Mesendoderm (in vitro differentiated cells): ENCODE measurements around the gene ABHD14A.

Experiments used
- DNase-seq: peaks from one replicate; pipeline ENCODE4 v3.0.0; 2013
- H2AK5ac ChIP-seq: 2 replicates; pipeline ENCODE4 v1.6.1; 2013; ENCODE audit warnings: low read length, inconsistent platforms
- H2BK120ac ChIP-seq: 2 replicates; pipeline ENCODE4 v1.6.1; 2013; ENCODE audit warnings: low read depth, mild to moderate bottlenecking, low read length, moderate library complexity, mixed read lengths
- H2BK15ac ChIP-seq: replicated peaks from 2 replicates; pipeline ENCODE4 v1.6.1; 2013; ENCODE audit warnings: low read depth, mild to moderate bottlenecking, moderate library complexity
- H2BK5ac ChIP-seq: 2 replicates; pipeline ENCODE4 v1.6.1; 2013; ENCODE audit warnings: low read length, inconsistent platforms
- H3K18ac ChIP-seq: 2 replicates; pipeline ENCODE4 v1.6.1; 2013; ENCODE audit warnings: mild to moderate bottlenecking, low read length, mixed read lengths
- H3K23ac ChIP-seq: one replicate; pipeline ENCODE4 v1.6.1; 2013; ENCODE audit warnings: low read length
- H3K27ac ChIP-seq: 2 replicates; pipeline ENCODE4 v1.5.1; 2013; ENCODE audit warnings: low read depth, mild to moderate bottlenecking, inconsistent platforms, low read length, moderate library complexity
- H3K27me3 ChIP-seq: 2 replicates; pipeline ENCODE4 v1.6.1; 2013; ENCODE audit warnings: low read length, control low read depth, mild to moderate bottlenecking, inconsistent platforms; ENCODE audit not compliant: insufficient read depth, poor library complexity
- H3K36me3 ChIP-seq: 2 replicates; pipeline ENCODE4 v1.6.1; 2013; ENCODE audit warnings: low read length, inconsistent platforms; ENCODE audit not compliant: control insufficient read depth, insufficient read depth
- H3K4ac ChIP-seq: one replicate; pipeline ENCODE4 v1.6.1; 2013; ENCODE audit warnings: low read depth, mild to moderate bottlenecking, low read length, moderate library complexity
- H3K4me1 ChIP-seq: 2 replicates; pipeline ENCODE4 v1.6.1; 2013; ENCODE audit warnings: low read depth, low read length, inconsistent platforms; ENCODE audit not compliant: control insufficient read depth
- H3K4me2 ChIP-seq: 2 replicates; pipeline ENCODE4 v1.6.1; 2013; ENCODE audit warnings: low read length
- H3K4me3 ChIP-seq: 2 replicates; pipeline ENCODE4 v1.5.1; 2013; ENCODE audit warnings: mild to moderate bottlenecking, low read length
- H3K56ac ChIP-seq: one replicate; pipeline ENCODE4 v1.6.1; 2013; ENCODE audit warnings: low read length
- H3K79me1 ChIP-seq: 2 replicates; pipeline ENCODE4 v1.6.1; 2013; ENCODE audit warnings: low read length, inconsistent platforms
- H3K79me2 ChIP-seq: 2 replicates; pipeline ENCODE4 v1.6.1; 2013; ENCODE audit warnings: mild to moderate bottlenecking, low read length; ENCODE audit not compliant: control insufficient read depth, insufficient read depth
- H3K9ac ChIP-seq: 2 replicates; pipeline ENCODE4 v1.6.1; 2013; ENCODE audit warnings: low read length, inconsistent platforms
- H4K5ac ChIP-seq: one replicate; pipeline ENCODE4 v1.6.1; 2013; ENCODE audit warnings: low read length
- H4K8ac ChIP-seq: one replicate; pipeline ENCODE4 v1.6.1; 2013; ENCODE audit warnings: low read depth, mild to moderate bottlenecking, control low read depth, low read length, moderate library complexity
- WGBS: extraction: QIAGEN DNeasy Blood & Tissue Kit; methylation state at CpG from one replicate; pipeline ENCODE4 v1.1.7; 2013; ENCODE audit warnings: low lambda C conversion rate, missing lambda C conversion rate; ENCODE audit not compliant: insufficient coverage; ENCODE audit errors: extremely low coverage; 5-methylcytosine and 5-hydroxymethylcytosine counted together

The ABHD14A gene

DNA sequence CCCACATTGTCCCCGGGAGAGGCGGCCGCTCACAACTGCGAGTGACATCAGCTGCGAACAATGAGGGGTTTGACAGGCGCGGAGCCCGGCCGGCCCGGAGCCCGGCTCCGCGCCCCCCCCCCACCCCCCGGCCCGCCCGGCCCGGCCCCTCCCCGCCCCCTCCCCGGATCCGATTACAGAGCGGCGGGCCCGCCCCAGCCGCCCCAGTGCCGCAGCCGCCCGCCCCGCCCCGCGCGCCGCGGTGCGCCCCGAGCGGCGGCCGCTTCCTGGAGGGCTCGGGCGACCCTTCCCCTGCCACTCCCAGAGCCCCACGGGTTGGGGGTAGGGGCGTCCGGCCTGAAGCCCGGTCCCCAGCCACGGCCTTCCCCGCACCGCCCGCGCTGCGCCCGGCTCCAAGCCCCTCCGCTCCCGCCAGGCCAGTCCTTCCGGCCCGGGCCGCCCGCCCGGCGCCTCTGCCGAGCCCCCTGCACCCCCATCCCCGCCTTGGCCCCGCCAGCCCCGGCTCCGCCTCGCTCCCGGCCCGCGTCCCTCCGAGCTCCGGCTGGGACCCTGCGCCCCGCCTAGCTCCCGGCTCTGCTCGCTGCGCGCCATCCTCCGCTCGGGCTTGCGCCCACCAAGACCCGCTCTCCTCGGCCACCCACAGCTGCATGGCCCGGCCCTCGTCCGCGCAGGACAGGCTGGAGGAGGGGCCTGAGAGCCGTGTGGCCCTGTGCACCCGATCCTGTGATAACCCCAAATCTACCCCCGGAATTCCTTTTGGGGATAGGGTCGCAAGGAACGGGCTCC is 7.3 kb upstream of the ABHD14A start, which contains the start of gene PCBP4:
TSS of gene PCBP4 (minus strand) at position 71 of the 786 bp plus-strand sequence. CDS start 6,214 bp downstream, outside the sequence.
- H3K18ac ChIP-seq = peak within 1 kb of the TSS; percentile 95
- peak within 1 kb of the TSS; percentile 94 for H3K56ac ChIP-seq
- WGBS = no CpG with 5 or more reads among the region's 90 CpGs
- H4K8ac ChIP-seq = peak within 1 kb of the TSS; percentile 77
- H3K79me1 ChIP-seq = peaks cover 6% of the 10 kb centered on the region
- peak within 1 kb of the TSS; percentile 92 for H3K9ac ChIP-seq
- peak within 1 kb of the TSS; percentile 69 for H2AK5ac ChIP-seq
- H3K4me1 ChIP-seq = peaks cover 13% of the 10 kb centered on the region
- H3K27me3 ChIP-seq = no peaks in the 10 kb centered on the region
- DNase-seq = peak; percentile 82
- peak within 1 kb of the TSS; percentile 68 for H2BK120ac ChIP-seq
- H3K4me2 ChIP-seq = peak within 1 kb of the TSS; percentile 76
- peak within 1 kb of the TSS; percentile 86 for H2BK5ac ChIP-seq
- H3K4ac ChIP-seq = peak within 1 kb of the TSS; percentile 99
- H4K5ac ChIP-seq = peak within 1 kb of the TSS; percentile 42
- H3K27ac ChIP-seq = peak within 1 kb of the TSS; percentile 91
- H2BK15ac ChIP-seq = no peak within 1 kb of the TSS
- H3K23ac ChIP-seq = peak within 1 kb of the TSS; percentile 83
- no peaks in the 10 kb centered on the region for H3K79me2 ChIP-seq
- no peaks in the 10 kb centered on the region for H3K36me3 ChIP-seq
- H3K4me3 ChIP-seq = peak within 1 kb of the TSS; percentile 55

DNA sequence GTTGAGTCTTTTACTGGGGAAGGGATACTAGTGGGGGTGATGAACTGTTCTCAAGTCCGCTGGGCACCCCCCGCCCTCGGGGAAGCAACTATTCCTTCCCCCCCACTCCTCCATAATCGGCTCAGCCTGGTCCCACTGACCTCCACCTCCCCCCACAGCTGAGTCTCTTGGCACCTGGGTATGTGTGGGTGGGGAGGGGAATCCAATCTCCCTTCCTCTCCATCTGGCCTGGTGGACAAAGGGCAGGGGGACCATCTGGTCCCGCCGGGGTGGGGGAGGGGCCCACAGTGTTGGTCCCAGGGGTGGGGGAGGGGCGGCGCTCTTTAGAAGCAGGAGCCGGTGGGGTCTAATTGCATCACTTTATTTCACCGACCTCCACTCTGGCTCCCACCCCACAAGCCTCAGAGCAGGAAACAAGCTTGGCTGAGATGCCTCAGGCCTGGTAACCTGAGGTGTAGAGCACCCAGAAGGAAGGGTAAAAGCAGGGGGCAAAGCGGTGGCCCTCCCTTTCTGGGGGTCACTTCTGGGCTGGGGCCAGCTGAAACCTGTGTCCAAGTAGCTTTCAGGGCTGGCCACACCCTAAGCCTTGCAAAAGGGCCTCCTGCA is 6.6 kb upstream of the ABHD14A start:
- no CpG with 5 or more reads among the region's 11 CpGs for whole genome bisulfite sequencing
- Histone ChIP-seq H3K79me1 (peaks cover 6% of the 10 kb centered on the region), H3K4ac (peak overlapping the region; percentile 99), H3K9ac (peak overlapping the region; percentile 92), H3K36me3 (no peaks in the 10 kb centered on the region), H2BK120ac (peak overlapping the region; percentile 68), H3K79me2 (no peaks in the 10 kb centered on the region), H2BK5ac (peak overlapping the region; percentile 86), H3K23ac (peak overlapping the region; percentile 83), H4K8ac (no peak overlapping the region), H3K4me1 (peaks cover 13% of the 10 kb centered on the region), H2BK15ac (no peak overlapping the region), H3K4me2 (peak overlapping the region; percentile 76), H4K5ac (peak overlapping the region; percentile 42), H2AK5ac (peak overlapping the region; percentile 2), H3K27me3 (no peaks in the 10 kb centered on the region), H3K56ac (peak overlapping the region; percentile 94), H3K27ac (peak overlapping the region; percentile 91), H3K4me3 (peak overlapping the region; percentile 44), H3K18ac (peak overlapping the region; percentile 95)
- peak; percentile 75 for DNase-seq

GRCh38 chr3:51968883-51969678 is 5.8 kb upstream of the ABHD14A start:
- peaks cover 6% of the 10 kb centered on the region for H3K79me1 ChIP-seq
- H3K4ac ChIP-seq = peak overlapping the region; percentile 0
- H3K18ac ChIP-seq = no peak overlapping the region
- no peak overlapping the region for H4K8ac ChIP-seq
- H3K9ac ChIP-seq = peak overlapping the region; percentile 38
- H2BK15ac ChIP-seq = no peak overlapping the region
- no peak overlapping the region for H3K23ac ChIP-seq
- H2AK5ac ChIP-seq = no peak overlapping the region
- peak overlapping the region; percentile 75 for H3K56ac ChIP-seq
- DNase-seq = no peak
- H3K27me3 ChIP-seq = no peaks in the 10 kb centered on the region
- no peak overlapping the region for H3K27ac ChIP-seq
- H3K79me2 ChIP-seq = no peaks in the 10 kb centered on the region
- no peak overlapping the region for H3K4me3 ChIP-seq
- no peak overlapping the region for H2BK5ac ChIP-seq
- no peak overlapping the region for H3K4me2 ChIP-seq
- no peak overlapping the region for H2BK120ac ChIP-seq
- H3K4me1 ChIP-seq = peaks cover 13% of the 10 kb centered on the region
- WGBS = no CpG with 5 or more reads among the region's 6 CpGs
- H3K36me3 ChIP-seq = no peaks in the 10 kb centered on the region
- H4K5ac ChIP-seq = no peak overlapping the region

GRCh38 chr3:51969841-51970240 is 5.0 kb upstream of the ABHD14A start:
- Histone ChIP-seq H3K18ac (no peak overlapping the region), H3K4me2 (no peak overlapping the region), H3K4me1 (peaks cover 15% of the 10 kb centered on the region), H3K79me2 (no peaks in the 10 kb centered on the region), H3K4ac (no peak overlapping the region), H2BK5ac (no peak overlapping the region), H3K27me3 (no peaks in the 10 kb centered on the region), H3K79me1 (peaks cover 6% of the 10 kb centered on the region), H3K36me3 (no peaks in the 10 kb centered on the region), H4K5ac (no peak overlapping the region), H3K9ac (no peak overlapping the region), H3K23ac (no peak overlapping the region), H3K4me3 (no peak overlapping the region), H2AK5ac (no peak overlapping the region), H3K27ac (no peak overlapping the region), H2BK15ac (no peak overlapping the region), H4K8ac (no peak overlapping the region), H2BK120ac (no peak overlapping the region), H3K56ac (no peak overlapping the region)
- no peak for DNase-seq
- no CpG with 5 or more reads among the region's 4 CpGs for WGBS

GRCh38 chr3:51970606-51971300 is 4.1 kb upstream of the ABHD14A start:
- Histone ChIP-seq H2BK5ac (no peak overlapping the region), H3K4me1 (peaks cover 20% of the 10 kb centered on the region), H3K4ac (no peak overlapping the region), H3K36me3 (no peaks in the 10 kb centered on the region), H3K79me2 (no peaks in the 10 kb centered on the region), H4K8ac (no peak overlapping the region), H3K79me1 (peaks cover 5% of the 10 kb centered on the region), H3K9ac (no peak overlapping the region), H3K27ac (no peak overlapping the region), H2BK15ac (no peak overlapping the region), H2BK120ac (no peak overlapping the region), H3K56ac (peak overlapping the region; percentile 6), H2AK5ac (no peak overlapping the region), H3K4me3 (no peak overlapping the region), H4K5ac (no peak overlapping the region), H3K18ac (no peak overlapping the region), H3K23ac (no peak overlapping the region), H3K27me3 (peaks cover 2% of the 10 kb centered on the region), H3K4me2 (no peak overlapping the region)
- WGBS = no CpG with 5 or more reads among the region's 6 CpGs
- no peak for DNase-seq
